H1 (cell line): ENCODE measurements around the gene SLC1A4. TPM values are rescaled to one million over a fixed set of nuclear protein-coding genes. Genes with fewer than 3 reads are reported as not detected.

Experiments used
- CTCF ChIA-PET: fragments of 300-600 bp; sonication (Branson Sonifier 250); formaldehyde crosslinking; loops from one replicate; lab custom pipeline; 2021; ENCODE audit not compliant: partially characterized antibody; lab: Charles Lee
- POLR2A ChIA-PET: fragments of 300-600 bp; sonication (Branson Sonifier 250); formaldehyde crosslinking; loops from one replicate; lab custom pipeline; 2021; ENCODE audit warnings: inconsistent platforms; ENCODE audit not compliant: partially characterized antibody; lab: Charles Lee
- DNase-seq, 2 experiments: peaks; one replicate each; pipeline versions ENCODE4 v3.0.0 to v3.0.0-alpha.2; 2010 to 2022; ENCODE audit warnings: low spot score in 2 of 2, low read depth in 1 of 2, mixed read lengths in 1 of 2
- FAIRE-seq: peaks from 2 replicates; lab custom pipeline; 2011; peaks lifted over from hg19 to GRCh38; lab: Jason Lieb, UNC
- H2AFZ ChIP-seq: 2 replicates; pipeline ENCODE4 v1.8.1; 2012; ENCODE audit warnings: low read length, inconsistent platforms
- H2AK5ac ChIP-seq: 2 replicates; pipeline ENCODE4 v1.6.1; 2013; ENCODE audit warnings: low read depth, low read length
- H2BK120ac ChIP-seq: replicated peaks from 2 replicates; pipeline ENCODE3; 2013; ENCODE audit warnings: low read depth, low read length, inconsistent platforms
- H2BK12ac ChIP-seq: 2 replicates; pipeline ENCODE4 v1.6.1; 2013; ENCODE audit warnings: low read depth, low read length
- H2BK15ac ChIP-seq: 2 replicates; pipeline ENCODE4 v1.6.1; 2013; ENCODE audit warnings: low read length
- H2BK20ac ChIP-seq: 2 replicates; pipeline ENCODE4 v1.6.1; 2013; ENCODE audit warnings: low read length
- H2BK5ac ChIP-seq: 2 replicates; pipeline ENCODE4 v1.6.1; 2013; ENCODE audit warnings: low read depth, low read length
- H3K14ac ChIP-seq: 2 replicates; pipeline ENCODE4 v1.6.1; 2013; ENCODE audit warnings: inconsistent platforms; ENCODE audit not compliant: insufficient read length
- H3K18ac ChIP-seq: 2 replicates; pipeline ENCODE4 v1.6.1; 2013; ENCODE audit warnings: low read length; ENCODE audit errors: extremely low read depth
- H3K23ac ChIP-seq: 2 replicates; pipeline ENCODE4 v1.6.1; 2013; ENCODE audit warnings: inconsistent platforms; ENCODE audit not compliant: insufficient read length
- H3K23me2 ChIP-seq: 2 replicates; pipeline ENCODE4 v1.6.1; 2013; ENCODE audit warnings: low read depth, low read length
- H3K27ac ChIP-seq: 2 replicates; pipeline ENCODE4 v1.6.1; 2011; ENCODE audit warnings: low read depth, low read length, inconsistent platforms
- H3K27me3 ChIP-seq, 4 experiments: replicated peaks in 1 of 4; 1 replicate in 1 of 4; 2 replicates in 3 of 4; pipeline versions ENCODE4 v1.6.1 to v1.8.1; 2011 to 2013; ENCODE audit warnings: low read length in 3 of 4, mild to moderate bottlenecking in 3 of 4, inconsistent platforms in 2 of 4, mixed read lengths in 2 of 4, moderate library complexity in 1 of 4; ENCODE audit not compliant: control insufficient read depth in 3 of 4, insufficient read depth in 3 of 4; ENCODE audit errors: extremely low read depth in 1 of 4
- H3K36me3 ChIP-seq, 4 experiments: 2 replicates each; pipeline versions ENCODE4 v1.6.1 to v1.8.1; 2011 to 2013; ENCODE audit warnings: mild to moderate bottlenecking in 4 of 4, low read length in 3 of 4, moderate library complexity in 2 of 4, control low read depth in 1 of 4, inconsistent platforms in 1 of 4; ENCODE audit not compliant: insufficient read depth in 4 of 4, control insufficient read depth in 2 of 4
- H3K4ac ChIP-seq: replicated peaks from 2 replicates; pipeline ENCODE3; 2013; ENCODE audit warnings: low read length, low read depth, mixed read lengths, inconsistent platforms; ENCODE audit not compliant: insufficient read length
- H3K4me1 ChIP-seq, 4 experiments: replicated peaks in 1 of 4; 1 replicate in 1 of 4; 2 replicates in 3 of 4; pipeline versions ENCODE4 v1.6.1 to v1.8.1; 2011 to 2013; ENCODE audit warnings: low read length in 3 of 4, inconsistent platforms in 2 of 4, mixed read lengths in 1 of 4; ENCODE audit not compliant: insufficient read depth in 4 of 4, control insufficient read depth in 3 of 4
- H3K4me2 ChIP-seq, 2 experiments: 2 replicates each; pipeline versions ENCODE4 v1.6.1 to v1.8.1; 2011 to 2013; ENCODE audit warnings: low read depth in 2 of 2, low read length in 2 of 2, control low read depth in 1 of 2, inconsistent platforms in 1 of 2, mild to moderate bottlenecking in 1 of 2; ENCODE audit not compliant: insufficient read depth in 1 of 2
- H3K4me3 ChIP-seq, 4 experiments: fragments of 200-600, 300-600 bp in 1 of 4; sonication (generic), shearing (Covaris generic), sonication (Bioruptor Twin) in 1 of 4; 2 replicates each; pipeline versions ENCODE4 v1.5.1 to v1.8.1; 2011 to 2016; ENCODE audit warnings: low read length in 4 of 4, low read depth in 3 of 4, control low read depth in 2 of 4, inconsistent platforms in 2 of 4, mild to moderate bottlenecking in 2 of 4, mixed read lengths in 1 of 4, moderate library complexity in 1 of 4; ENCODE audit not compliant: insufficient read depth in 2 of 4; ENCODE audit errors: extremely low read depth in 1 of 4
- H3K56ac ChIP-seq: replicated peaks from 2 replicates; pipeline ENCODE3; 2013; ENCODE audit warnings: low read depth, mild to moderate bottlenecking, mixed read lengths, low read length, inconsistent platforms; ENCODE audit not compliant: insufficient read length
- H3K79me1 ChIP-seq: 2 replicates; pipeline ENCODE4 v1.6.1; 2013; ENCODE audit warnings: low read depth, low read length, control low read depth
- H3K79me2 ChIP-seq, 2 experiments: 2 replicates each; pipeline versions ENCODE4 v1.6.1 to v1.8.1; 2012 to 2013; ENCODE audit warnings: low read length in 2 of 2, mild to moderate bottlenecking in 2 of 2, inconsistent platforms in 1 of 2; ENCODE audit not compliant: insufficient read depth in 2 of 2, control insufficient read depth in 1 of 2
- H3K9ac ChIP-seq, 4 experiments: replicated peaks in 1 of 4; 1 replicate in 1 of 4; 2 replicates in 3 of 4; pipeline versions ENCODE4 v1.6.1 to v1.8.1; 2011 to 2013; ENCODE audit warnings: low read depth in 3 of 4, low read length in 3 of 4, control low read depth in 2 of 4, mild to moderate bottlenecking in 2 of 4, moderate library complexity in 2 of 4, inconsistent platforms in 1 of 4; ENCODE audit errors: extremely low read depth in 1 of 4
- H3K9me3 ChIP-seq, 2 experiments: 2 replicates each; pipeline versions ENCODE4 v1.6.1 to v1.8.1; 2012 to 2013; ENCODE audit warnings: mild to moderate bottlenecking in 2 of 2, moderate library complexity in 2 of 2, control low read depth in 1 of 2, inconsistent platforms in 1 of 2, low read depth in 1 of 2, low read length in 1 of 2, mixed read lengths in 1 of 2; ENCODE audit not compliant: insufficient read depth in 2 of 2
- H4K20me1 ChIP-seq, 2 experiments: replicated peaks in 1 of 2; 2 replicates each; pipeline versions ENCODE3 to v1.8.1; 2011 to 2013; ENCODE audit warnings: inconsistent platforms in 2 of 2, low read length in 2 of 2, mild to moderate bottlenecking in 1 of 2; ENCODE audit not compliant: insufficient read depth in 2 of 2, control insufficient read depth in 1 of 2
- H4K5ac ChIP-seq: 2 replicates; pipeline ENCODE4 v1.6.1; 2013; ENCODE audit warnings: low read length, low read depth, mixed read lengths, inconsistent platforms; ENCODE audit not compliant: insufficient read length
- H4K8ac ChIP-seq: 2 replicates; pipeline ENCODE4 v1.8.0; 2013; ENCODE audit warnings: mild to moderate bottlenecking, moderate library complexity, low read length, inconsistent platforms; ENCODE audit not compliant: insufficient read depth; ENCODE audit errors: extremely low read depth
- H4K91ac ChIP-seq: replicated peaks from 2 replicates; pipeline ENCODE3; 2013; ENCODE audit warnings: low read length, mixed read lengths, inconsistent platforms; ENCODE audit not compliant: insufficient read length
- ASH2L ChIP-seq: fragments of 200-600, 300-600 bp; sonication (generic); IDR thresholded peaks from one replicate; pipeline ENCODE4 v1.7.1; 2017; ENCODE audit warnings: low read length
- BCL11A ChIP-seq, 2 experiments: IDR thresholded peaks; one replicate each; pipeline ENCODE4 v1.6.1; 2011; ENCODE audit warnings: low read depth in 2 of 2, low read length in 2 of 2, mild to moderate bottlenecking in 2 of 2
- CBX8 ChIP-seq: fragments of 300-800, 300-1000 bp; sonication (generic); IDR thresholded peaks from 2 replicates; pipeline ENCODE4 v1.7.1; 2016; ENCODE audit warnings: low read depth, low read length, borderline replicate concordance
- CREB1 ChIP-seq: IDR thresholded peaks from 2 replicates; pipeline ENCODE4 v1.6.1; 2012; ENCODE audit warnings: inconsistent platforms
- JUN ChIP-seq: IDR thresholded peaks from 2 replicates; pipeline ENCODE4 v1.6.1; 2011; ENCODE audit warnings: low read depth, mild to moderate bottlenecking, improper control_type of control experiment, low read length
- KDM5A ChIP-seq: fragments of 200-600 bp; IDR thresholded peaks from 2 replicates; pipeline ENCODE4 v1.7.1; 2012; ENCODE audit warnings: mild to moderate bottlenecking, low read length, inconsistent platforms, mixed read lengths
- POLR2A ChIP-seq, 2 experiments: IDR thresholded peaks; 1 replicate in 1 of 2; 2 replicates in 1 of 2; pipeline ENCODE4 v1.6.1; 2011; ENCODE audit warnings: low read depth in 2 of 2, low read length in 2 of 2, mild to moderate bottlenecking in 2 of 2; ENCODE audit errors: control extremely low read depth in 1 of 2
- RXRA ChIP-seq: IDR thresholded peaks from 2 replicates; pipeline ENCODE4 v1.6.1; 2011; ENCODE audit warnings: low read depth, mild to moderate bottlenecking, low read length, moderate library complexity; ENCODE audit not compliant: insufficient read depth
- SAP30 ChIP-seq: fragments of 300-600 bp; sonication (generic); IDR thresholded peaks from 2 replicates; pipeline ENCODE4 v1.7.1; 2012; ENCODE audit warnings: low read length, moderate library complexity, mild to moderate bottlenecking, inconsistent platforms; ENCODE audit not compliant: insufficient read depth, insufficient replicate concordance
- TAF7 ChIP-seq: optimal IDR thresholded peaks from 2 replicates; pipeline ENCODE3; 2011; ENCODE audit warnings: low read depth, mild to moderate bottlenecking, inconsistent platforms, low read length, moderate library complexity, borderline replicate concordance
- TBP ChIP-seq: IDR thresholded peaks from 2 replicates; pipeline ENCODE4 v1.6.1; 2011; ENCODE audit warnings: low read depth, low read length, improper control_type of control experiment
- WGBS, 2 experiments: shearing (Covaris generic) in 1 of 2; methylation state at CpG; one replicate each; pipeline versions ENCODE4 v1.1.6 to v1.1.7; 2013 to 2015; ENCODE audit warnings: low lambda C conversion rate in 2 of 2, mixed read lengths in 2 of 2, inconsistent platforms in 1 of 2, low coverage in 1 of 2, missing lambda C conversion rate in 1 of 2; ENCODE audit not compliant: insufficient replicate concordance in 2 of 2, insufficient coverage in 1 of 2, insufficient read length in 1 of 2; ENCODE audit errors: extremely low coverage in 1 of 2, missing lambda C conversion rate in 1 of 2; 5-methylcytosine and 5-hydroxymethylcytosine counted together
- polyA plus RNA-seq, 7 experiments: library from polyadenylated mRNA; depleted of rRNA in 3 of 7; stranded (reverse) in 5 of 7; unstranded in 2 of 7; fragments of >200 nt in 5 of 7; fragments of 200-250 nt in 2 of 7; gene quantifications; 1 replicate in 5 of 7; 2 replicates in 1 of 7; 4 replicates in 1 of 7; pipeline versions ENCODE4 v1.2.1 to v1.2.3, GENCODE V29; 2011 to 2013; ENCODE audit warnings: missing spikeins in 2 of 7, mixed read lengths in 2 of 7
- total RNA-seq: library from RNA; stranded (reverse); fragmentation: NEBNext Ultra II Directional; extraction: Animal tissue kit (Norgen Biotek cat#: 25700); gene quantifications from 2 replicates; pipeline ENCODE4 v1.2.1, GENCODE V29; 2021
- TF ChIP-seq, protein P1 (sequence below): IDR thresholded peaks from 2 replicates; pipeline ENCODE4 v1.6.1; 2012; ENCODE audit warnings: low read length, inconsistent platforms
- TF ChIP-seq, protein P2 (sequence below): IDR thresholded peaks from 2 replicates; pipeline ENCODE4 v1.6.1; 2012; ENCODE audit warnings: inconsistent platforms

SLC1A4 gene
- total and polyA plus RNA-seq, 2 of the 8 experiments (the other 6 are each of a cell fraction or from before 2014, with no cell fraction given), result 0.44 to 0.86 TPM

DNA sequence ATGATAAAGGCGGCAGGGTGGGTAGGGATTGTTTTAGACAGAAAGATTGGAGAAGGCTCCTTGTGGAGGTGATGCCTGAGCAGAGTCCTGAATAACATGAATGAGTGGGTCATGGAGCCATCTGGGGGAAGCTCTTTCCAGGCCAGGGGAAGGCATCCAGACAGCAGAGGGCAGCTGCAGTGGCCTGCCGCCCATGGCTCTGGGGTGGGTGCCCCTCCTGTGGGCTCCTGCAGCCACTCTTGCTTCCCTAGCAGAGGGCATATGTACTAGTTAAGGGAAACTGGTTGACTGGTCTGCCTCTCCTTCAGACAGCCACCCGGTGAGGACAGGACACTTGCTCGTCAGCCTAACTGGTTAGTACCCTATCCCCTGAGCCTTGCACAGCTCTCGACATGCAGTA is 46.5 kb upstream of the SLC1A4 start:
- WGBS, 2 experiments, result 84% methylated on average over 5 of the region's 5 CpGs; no CpG with 5 or more reads in 1 of the 2 experiments
- ChIA-PET CTCF (interaction anchor here (1.1 to 5.4 kb wide), 7 partner anchors 11 to 101 kb away, joined by 3 to 27 read pairs (median 4); no protein-coding TSS in a partner anchor), POLR2A (no interaction called here)
- TF ChIP-seq RXRA (no peak), BCL11A (IDR thresholded peaks at IDR 0.05; ENCODE audit: low read depth in 2 of 2, low read length in 2 of 2) (no peak), SAP30 (no peak), CREB1 (no peak), KDM5A (no peak), ASH2L (no peak), CBX8 (no peak), TAF7 (no peak), TBP (no peak), POLR2A (IDR thresholded peaks at IDR 0.05; ENCODE audit: control extremely low read depth in 1 of 2, low read depth in 2 of 2, low read length in 2 of 2) (no peak), JUN (no peak)
- TF ChIP-seq, protein P1, sequence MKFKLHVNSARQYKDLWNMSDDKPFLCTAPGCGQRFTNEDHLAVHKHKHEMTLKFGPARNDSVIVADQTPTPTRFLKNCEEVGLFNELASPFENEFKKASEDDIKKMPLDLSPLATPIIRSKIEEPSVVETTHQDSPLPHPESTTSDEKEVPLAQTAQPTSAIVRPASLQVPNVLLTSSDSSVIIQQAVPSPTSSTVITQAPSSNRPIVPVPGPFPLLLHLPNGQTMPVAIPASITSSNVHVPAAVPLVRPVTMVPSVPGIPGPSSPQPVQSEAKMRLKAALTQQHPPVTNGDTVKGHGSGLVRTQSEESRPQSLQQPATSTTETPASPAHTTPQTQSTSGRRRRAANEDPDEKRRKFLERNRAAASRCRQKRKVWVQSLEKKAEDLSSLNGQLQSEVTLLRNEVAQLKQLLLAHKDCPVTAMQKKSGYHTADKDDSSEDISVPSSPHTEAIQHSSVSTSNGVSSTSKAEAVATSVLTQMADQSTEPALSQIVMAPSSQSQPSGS, result no peak
- TF ChIP-seq, protein P2, sequence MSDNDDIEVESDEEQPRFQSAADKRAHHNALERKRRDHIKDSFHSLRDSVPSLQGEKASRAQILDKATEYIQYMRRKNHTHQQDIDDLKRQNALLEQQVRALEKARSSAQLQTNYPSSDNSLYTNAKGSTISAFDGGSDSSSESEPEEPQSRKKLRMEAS, result no peak

More for the DNA sequence above, 46.5 kb upstream of the SLC1A4 start:
- Histone ChIP-seq H3K9ac (no peak overlapping the region), H2BK5ac (no peak overlapping the region), H3K36me3 (no peaks in the 10 kb centered on the region), H3K23me2 (no peaks in the 10 kb centered on the region; the same call in 1 of the 2 replicates), H4K91ac (no peak overlapping the region), H3K14ac (no peak overlapping the region), H3K4me1 (peaks cover 0 to 5% (median 3%) of the 10 kb centered on the region in 4 experiments; a peak in 4 of 7 replicates), H3K79me2 (no peaks in the 10 kb centered on the region), H3K79me1 (no peaks in the 10 kb centered on the region), H2BK12ac (no peak overlapping the region), H2AK5ac (no peak overlapping the region), H3K23ac (no peak overlapping the region), H3K4ac (no peak overlapping the region), H3K56ac (no peak overlapping the region), H4K20me1 (no peaks in the 10 kb centered on the region), H3K27me3 (no peaks in the 10 kb centered on the region), H4K5ac (no peak overlapping the region), H2BK120ac (no peak overlapping the region), H3K27ac (no peak overlapping the region), H3K4me2 (no peak overlapping the region), H2BK20ac (no peak overlapping the region), H3K18ac (no peak overlapping the region), H3K9me3 (no peaks in the 10 kb centered on the region), H3K4me3 (no peak overlapping the region), H4K8ac (no peak overlapping the region; the same call in 1 of the 2 replicates), H2BK15ac (no peak overlapping the region), H2AFZ (no peak overlapping the region)
- DNase-seq (no peak), FAIRE-seq (no peak)
